HG02763 (cell line): ENCODE results near the gene CDHR2.

ENCODE experiments used
- ATAC-seq: cut with Tn5 transposase; IDR thresholded peaks from one replicate; pipeline ENCODE4 v1.9.1; 2021; ENCODE audit warnings: mild to moderate bottlenecking, moderate library complexity; ENCODE audit not compliant: unreplicated experiment

CDHR2 gene

GRCh38 chr5:176618783-176619182 lies 69.6 kb downstream of the CDHR2 start:
- no peak for ATAC-seq

- no peak for ATAC-seq
Observed at GRCh38 chr5:176619203-176619568, 70.0 kb downstream of the CDHR2 start.

- no peak for ATAC-seq
Observed at GRCh38 chr5:176619569-176620332, 70.6 kb downstream of the CDHR2 start.

- no peak for ATAC-seq
Observed at GRCh38 chr5:176620333-176620981, 71.3 kb downstream of the CDHR2 start.

- no peak for ATAC-seq
Observed at GRCh38 chr5:176621661-176622079, 72.5 kb downstream of the CDHR2 start.

- no peak for ATAC-seq
Observed at GRCh38 chr5:176624142-176624541, 75.0 kb downstream of the CDHR2 start.

GRCh38 chr5:176624938-176625337 lies 75.8 kb downstream of the CDHR2 start:
- no peak for ATAC-seq

GRCh38 chr5:176625512-176625911 lies 76.4 kb downstream of the CDHR2 start:
- no peak for ATAC-seq

- no peak for ATAC-seq
Observed at GRCh38 chr5:176625966-176626875, 77.1 kb downstream of the CDHR2 start.

GRCh38 chr5:176626876-176627236 lies 77.7 kb downstream of the CDHR2 start:
- no peak for ATAC-seq

GRCh38 chr5:176627582-176627981 lies 78.4 kb downstream of the CDHR2 start:
- ATAC-seq, result no peak

GRCh38 chr5:176628406-176629228 lies 79.5 kb downstream of the CDHR2 start:
- ATAC-seq, result no peak

GRCh38 chr5:176629317-176629852 lies 80.2 kb downstream of the CDHR2 start:
- ATAC-seq, result no peak

GRCh38 chr5:176629853-176630680 lies 80.9 kb downstream of the CDHR2 start, which contains the start of the genes EIF4E1B and SNCB:
TSS of gene EIF4E1B (plus strand) at chr5:176630675. CDS start at chr5:176642788, 12,113 bp downstream.
TSS of gene SNCB (minus strand) at chr5:176630534. CDS start at chr5:176629654, 880 bp downstream.
- ATAC-seq, result no peak

GRCh38 chr5:176630681-176631222 lies 81.6 kb downstream of the CDHR2 start:
- no peak for ATAC-seq

GRCh38 chr5:176631383-176632200 lies 82.5 kb downstream of the CDHR2 start:
- no peak for ATAC-seq

GRCh38 chr5:176632745-176633144 lies 83.6 kb downstream of the CDHR2 start:
- ATAC-seq, result no peak

GRCh38 chr5:176633598-176633997 lies 84.5 kb downstream of the CDHR2 start:
- ATAC-seq, result no peak
